GM21619 (cell line): ENCODE data around the gene SLC38A3.

ENCODE experiments used
- ATAC-seq: cut with Tn5 transposase; IDR thresholded peaks from one replicate; pipeline ENCODE4 v1.9.1; 2021; ENCODE audit not compliant: unreplicated experiment

Gene SLC38A3

GRCh38 chr3:50168791-50169190 lies 36.3 kb upstream of the SLC38A3 start:
- no peak for ATAC-seq

GRCh38 chr3:50169232-50169832 lies 35.7 kb upstream of the SLC38A3 start:
- no peak for ATAC-seq

GRCh38 chr3:50169858-50170257 lies 35.2 kb upstream of the SLC38A3 start:
- ATAC-seq: no peak

GRCh38 chr3:50170689-50171088 lies 34.4 kb upstream of the SLC38A3 start:
- ATAC-seq: no peak

- ATAC-seq: no peak
Measured at GRCh38 chr3:50171540-50172301, 33.4 kb upstream of the SLC38A3 start.

- ATAC-seq: no peak
Measured at GRCh38 chr3:50172626-50173220, 32.3 kb upstream of the SLC38A3 start.

- no peak for ATAC-seq
Measured at GRCh38 chr3:50173685-50174516, 31.2 kb upstream of the SLC38A3 start.

GRCh38 chr3:50174517-50174895 lies 30.6 kb upstream of the SLC38A3 start:
- no peak for ATAC-seq

- no peak for ATAC-seq
Measured at GRCh38 chr3:50174947-50175524, 30.0 kb upstream of the SLC38A3 start.

GRCh38 chr3:50177346-50177745 lies 27.7 kb upstream of the SLC38A3 start:
- ATAC-seq: no peak

- ATAC-seq: no peak
Measured at GRCh38 chr3:50179710-50180109, 25.4 kb upstream of the SLC38A3 start.

GRCh38 chr3:50181985-50182384 lies 23.1 kb upstream of the SLC38A3 start:
- ATAC-seq: no peak

- no peak for ATAC-seq
Measured at GRCh38 chr3:50182533-50183099, 22.5 kb upstream of the SLC38A3 start.

- no peak for ATAC-seq
Measured at GRCh38 chr3:50183755-50184154, 21.3 kb upstream of the SLC38A3 start.

GRCh38 chr3:50184242-50184978 lies 20.7 kb upstream of the SLC38A3 start:
- no peak for ATAC-seq

GRCh38 chr3:50185230-50185629 lies 19.8 kb upstream of the SLC38A3 start:
- ATAC-seq: no peak

- no peak for ATAC-seq
Measured at GRCh38 chr3:50186096-50186495, 19.0 kb upstream of the SLC38A3 start.

GRCh38 chr3:50187750-50188149 lies 17.3 kb upstream of the SLC38A3 start:
- no peak for ATAC-seq

GRCh38 chr3:50189274-50189673 lies 15.8 kb upstream of the SLC38A3 start:
- ATAC-seq: no peak

GRCh38 chr3:50189989-50190388 lies 15.1 kb upstream of the SLC38A3 start:
- ATAC-seq: no peak
